Stimulated activated CD4-positive, alpha-beta T cell treated with anti-CD3 and anti-CD28 coated beads, Interleukin-2, amount 100 ng/mL, for 24 hours (primary cell): ENCODE results near the gene PDIA3.
"Not testable (repeated sequence)": the region's sequence is repeated elsewhere in the genome, so short reads cannot be mapped to it uniquely, and the experiment has no call there.

Experiments
- DNase-seq, 2 donors: peaks; one replicate each; pipeline ENCODE4 v3.0.0-alpha.2; 2020

Gene PDIA3

DNA sequence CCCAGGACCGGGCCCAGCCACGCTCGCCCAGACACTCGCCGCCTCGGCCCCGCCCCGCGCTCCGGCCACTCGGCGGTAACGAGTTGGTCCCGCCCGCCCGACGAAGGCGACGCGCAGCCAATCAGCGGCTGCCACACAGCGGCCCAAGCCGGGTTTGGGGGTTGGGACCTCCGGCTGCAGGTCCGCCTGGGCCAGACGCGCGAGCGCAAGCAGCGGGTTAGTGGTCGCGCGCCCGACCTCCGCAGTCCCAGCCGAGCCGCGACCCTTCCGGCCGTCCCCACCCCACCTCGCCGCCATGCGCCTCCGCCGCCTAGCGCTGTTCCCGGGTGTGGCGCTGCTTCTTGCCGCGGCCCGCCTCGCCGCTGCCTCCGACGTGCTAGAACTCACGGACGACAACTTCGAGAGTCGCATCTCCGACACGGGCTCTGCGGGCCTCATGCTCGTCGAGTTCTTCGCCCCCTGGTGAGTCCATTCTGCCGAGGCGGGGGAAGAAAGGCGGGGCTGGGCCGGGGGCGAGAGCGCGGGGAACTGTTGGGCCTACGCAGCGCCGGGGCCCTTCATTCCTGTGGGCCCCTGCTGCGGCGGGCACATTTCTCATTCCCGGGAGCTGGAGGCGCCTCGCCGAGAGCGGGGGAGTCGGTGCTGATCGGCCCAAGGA lies at the start of gene PDIA3:
TSS of gene PDIA3 (plus strand) at position 194 of the 658 bp plus-strand sequence. CDS start at position 296, 102 bp downstream.
- peak; percentile 88 to 92 for DNase-seq

DNA sequence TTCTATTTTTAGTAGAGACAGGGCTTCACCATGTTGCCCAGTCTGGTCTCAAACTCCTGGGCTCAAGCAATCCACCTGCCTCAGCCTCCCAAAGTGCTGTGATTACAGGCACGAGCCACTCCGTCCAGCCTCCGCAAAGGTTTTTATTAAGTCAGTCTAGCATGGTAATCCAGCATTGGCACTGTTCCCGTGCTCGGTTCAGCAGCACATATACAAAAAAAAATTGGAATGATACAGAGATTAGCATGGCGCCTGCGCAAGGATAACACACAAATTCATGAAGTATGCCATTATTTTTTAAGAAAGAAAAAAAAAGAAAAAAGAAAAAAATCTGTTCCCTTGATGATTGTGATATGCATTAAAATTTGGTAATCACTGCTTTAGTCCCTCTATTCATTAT lies 44.1 kb upstream of the PDIA3 start:
- DNase-seq, result no peak

DNA sequence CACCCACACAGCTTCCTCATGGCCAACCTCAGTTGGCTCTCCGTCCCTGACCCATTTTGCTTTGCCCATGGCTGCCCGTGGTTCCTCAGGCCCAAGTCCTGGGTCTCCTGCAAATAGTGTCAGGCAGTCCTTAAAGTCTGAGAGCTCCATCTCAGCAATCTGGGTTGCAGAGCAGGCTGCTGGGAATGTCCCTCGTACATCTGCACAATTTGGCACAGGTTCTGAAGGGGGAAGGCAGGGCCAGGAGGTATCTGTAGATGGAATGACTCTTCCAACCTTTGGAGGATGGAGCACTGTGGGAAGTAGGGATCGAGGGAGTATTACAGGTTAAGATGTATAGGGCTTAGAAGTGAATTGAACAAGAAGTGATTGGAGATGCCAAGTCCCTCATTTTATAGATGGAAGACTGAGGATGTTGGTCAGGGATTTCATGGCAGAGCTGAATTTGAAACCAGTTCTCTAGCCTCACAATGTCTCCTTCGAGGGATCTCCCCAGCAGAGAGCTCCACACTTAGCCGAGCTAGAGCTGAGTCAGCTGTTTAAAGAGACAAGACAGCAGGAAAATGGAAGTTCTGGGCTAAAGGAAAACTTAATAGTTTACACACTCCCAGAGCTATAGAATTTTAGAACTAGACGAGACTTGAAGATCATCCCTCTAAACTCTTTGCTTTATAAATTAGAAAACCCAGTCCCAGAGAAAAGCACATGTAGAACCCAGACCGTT lies 43.4 kb upstream of the PDIA3 start:
- DNase-seq, result no peak

- DNase-seq, result not testable (repeated sequence)
Measured at GRCh38 chr15:43710431-43711131, 35.7 kb upstream of the PDIA3 start.

DNA sequence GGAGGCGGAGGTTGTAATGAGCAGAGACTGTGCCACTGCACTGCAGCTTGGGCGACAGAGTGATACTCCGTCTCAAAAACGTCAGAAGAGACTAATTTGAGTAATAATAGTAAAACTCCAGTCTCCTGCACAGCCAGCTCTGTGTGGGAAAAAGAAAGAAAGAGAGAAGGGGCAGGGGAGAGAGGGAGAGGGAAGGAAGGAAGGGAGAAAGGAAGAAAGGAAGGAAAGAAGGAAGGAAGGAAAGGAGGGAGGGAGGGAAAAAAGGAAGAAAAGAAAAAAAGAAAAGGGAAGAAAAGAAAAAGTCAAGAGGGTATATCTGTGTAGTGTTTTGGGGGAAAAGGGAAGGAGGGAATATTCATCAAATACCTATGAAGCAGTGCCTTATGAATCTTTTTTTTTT lies 23.1 kb upstream of the PDIA3 start:
- no peak for DNase-seq

DNA sequence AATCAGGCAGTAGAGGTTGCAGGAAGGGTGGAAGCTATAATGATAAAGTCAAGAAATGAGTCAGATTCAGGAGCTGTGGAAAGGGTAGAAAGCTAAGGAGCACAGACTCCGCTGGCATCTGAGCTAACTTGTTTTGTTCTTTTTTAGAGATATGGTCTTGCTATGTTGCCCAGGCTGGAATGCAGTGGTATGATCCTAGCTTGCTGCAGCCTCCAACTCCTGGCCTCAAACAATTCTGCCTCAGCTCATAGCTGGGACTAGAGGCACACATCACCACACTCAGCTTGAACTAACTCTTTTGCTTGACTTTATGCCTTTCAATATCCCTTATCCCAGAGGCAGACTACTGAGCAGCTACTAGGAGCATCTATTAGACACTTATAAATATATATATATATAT lies 19.9 kb upstream of the PDIA3 start:
- not testable (repeated sequence) for DNase-seq

GRCh38 chr15:43728053-43728725 lies 18.0 kb upstream of the PDIA3 start:
- not testable (repeated sequence) for DNase-seq

- no peak for DNase-seq
Measured at GRCh38 chr15:43735416-43735815, 10.8 kb upstream of the PDIA3 start.

DNA sequence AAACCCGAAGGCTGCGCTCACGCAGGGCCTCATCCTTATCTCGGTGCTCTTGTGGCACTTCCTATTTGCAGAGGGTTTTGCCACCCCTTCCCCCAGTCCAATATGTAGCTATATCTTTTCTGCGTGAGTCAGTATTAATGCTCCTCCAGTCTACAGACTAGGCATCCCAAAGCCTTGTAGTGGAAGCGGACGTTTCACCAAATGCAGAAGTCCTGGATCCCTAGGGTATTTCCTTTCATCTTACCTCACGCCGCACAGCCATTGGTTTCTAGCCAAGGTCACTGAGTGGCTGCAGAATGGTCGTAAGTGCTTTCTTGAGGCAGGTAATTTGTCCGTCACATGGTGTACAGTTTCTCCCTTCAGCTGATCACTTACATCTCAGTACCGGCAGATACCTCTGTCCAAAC lies 668 bp downstream of the PDIA3 start:
- DNase-seq, result not testable (repeated sequence)

GRCh38 chr15:43748376-43748775 lies 2.1 kb downstream of the PDIA3 start:
- no peak for DNase-seq

- peak; percentile 36 to 38 for DNase-seq
Measured at GRCh38 chr15:43749690-43750345, 3.6 kb downstream of the PDIA3 start.

- DNase-seq, result no peak
Measured at GRCh38 chr15:43751885-43752284, 5.6 kb downstream of the PDIA3 start.

DNA sequence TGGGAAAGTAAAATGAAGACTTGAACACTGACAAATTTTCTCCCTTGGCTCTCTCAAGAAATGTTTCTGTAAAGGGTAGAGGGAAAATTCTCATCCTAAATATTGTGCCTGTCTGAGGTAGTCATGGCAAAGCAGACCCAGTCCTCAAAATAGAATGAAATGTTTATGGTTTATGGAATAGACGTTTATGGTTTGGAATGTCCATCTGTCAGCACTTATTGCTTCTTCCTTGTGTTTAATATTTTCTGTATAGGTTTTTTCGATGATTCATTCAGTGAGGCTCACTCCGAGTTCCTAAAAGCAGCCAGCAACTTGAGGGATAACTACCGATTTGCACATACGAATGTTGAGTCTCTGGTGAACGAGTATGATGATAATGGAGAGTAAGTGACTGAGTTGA lies 16.6 kb downstream of the PDIA3 start:
- DNase-seq, result no peak

GRCh38 chr15:43763819-43764446 lies 17.7 kb downstream of the PDIA3 start:
- no peak for DNase-seq

GRCh38 chr15:43769584-43770228 lies 23.5 kb downstream of the PDIA3 start:
- peak; percentile 74 to 75 for DNase-seq

DNA sequence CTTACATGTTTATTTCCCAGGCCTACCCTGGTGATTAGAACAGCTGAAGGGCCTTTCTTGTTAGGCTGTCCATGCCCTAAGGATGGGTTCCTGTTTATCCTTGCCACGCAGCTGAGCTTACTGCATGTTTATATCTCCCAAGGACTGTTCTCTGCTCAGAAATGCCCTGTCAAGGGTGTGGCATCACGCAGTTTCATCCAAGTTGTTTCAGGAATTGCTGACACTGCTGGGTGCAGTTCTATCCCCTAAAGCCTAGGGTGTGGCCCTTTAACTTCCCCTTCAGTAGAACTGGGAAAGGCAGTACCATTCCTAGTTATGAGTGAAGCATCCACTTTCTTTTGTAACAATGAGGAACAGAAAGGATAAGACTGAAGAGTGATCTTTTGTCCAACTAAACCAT lies 25.6 kb downstream of the PDIA3 start:
- no peak for DNase-seq

DNA sequence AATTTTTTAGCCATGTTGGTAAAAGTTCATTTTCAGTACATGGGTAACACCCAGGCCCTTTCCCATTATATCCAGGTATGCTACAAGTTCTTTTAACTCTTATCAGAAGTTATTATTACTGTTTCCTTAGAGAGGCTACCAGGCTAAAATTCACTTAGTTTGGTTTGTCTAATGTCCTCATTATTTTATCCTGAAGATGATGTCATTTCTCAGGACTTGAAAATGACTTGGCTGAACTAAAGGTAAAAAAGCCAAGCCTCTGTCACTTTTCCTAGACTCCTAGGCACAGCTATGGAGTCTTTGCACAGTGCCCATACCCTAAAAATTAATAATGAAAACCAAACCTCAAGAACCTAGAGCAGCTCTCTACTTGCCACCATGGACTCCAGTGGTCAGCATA lies 26.4 kb downstream of the PDIA3 start:
- DNase-seq, result no peak

- DNase-seq, result no peak
Measured at GRCh38 chr15:43774062-43774461, 27.8 kb downstream of the PDIA3 start.

- no peak for DNase-seq
Measured at GRCh38 chr15:43775411-43775965, 29.2 kb downstream of the PDIA3 start.

- peak; percentile 35 to 38 for DNase-seq
Measured at GRCh38 chr15:43776101-43776717, 30.0 kb downstream of the PDIA3 start.

DNA sequence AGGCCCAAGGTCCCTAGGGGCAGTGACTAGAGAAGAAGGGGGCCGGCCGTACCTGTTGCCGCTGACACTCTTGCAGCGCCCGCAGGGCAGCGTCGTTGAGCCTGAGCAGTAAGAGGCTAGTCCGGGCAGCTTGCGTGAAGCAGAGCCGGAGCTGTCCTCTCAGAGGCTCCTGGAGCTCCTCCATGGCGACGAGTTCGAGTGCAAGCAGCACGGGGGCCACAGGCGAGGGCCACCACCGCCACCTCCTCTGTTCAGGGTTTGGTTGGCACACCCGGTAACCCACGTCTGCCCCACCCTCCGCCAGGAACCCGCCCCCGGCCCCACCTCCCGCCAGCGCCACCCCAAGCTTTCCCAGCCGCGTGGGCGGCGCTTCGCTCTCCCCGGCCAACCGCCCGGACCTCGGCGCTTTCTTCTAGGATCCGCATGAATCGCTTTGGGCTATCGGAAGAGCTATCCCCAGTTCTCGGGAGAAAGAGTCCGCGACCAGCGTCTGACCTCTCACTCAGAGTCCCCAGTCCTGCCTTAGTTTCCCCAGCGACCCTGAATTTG lies 30.6 kb downstream of the PDIA3 start, which contains the start of gene ELL3:
TSS of gene ELL3 (minus strand) at position 249 of the 549 bp plus-strand sequence. CDS start at position 184, 65 bp downstream.
- peak; percentile 72 to 84 for DNase-seq
